ENCODE measurements around the gene VPS13A.
"Not testable (repeated sequence)": the region's sequence is repeated elsewhere in the genome, so short reads cannot be mapped to it uniquely, and the experiment has no call there.

DNA sequence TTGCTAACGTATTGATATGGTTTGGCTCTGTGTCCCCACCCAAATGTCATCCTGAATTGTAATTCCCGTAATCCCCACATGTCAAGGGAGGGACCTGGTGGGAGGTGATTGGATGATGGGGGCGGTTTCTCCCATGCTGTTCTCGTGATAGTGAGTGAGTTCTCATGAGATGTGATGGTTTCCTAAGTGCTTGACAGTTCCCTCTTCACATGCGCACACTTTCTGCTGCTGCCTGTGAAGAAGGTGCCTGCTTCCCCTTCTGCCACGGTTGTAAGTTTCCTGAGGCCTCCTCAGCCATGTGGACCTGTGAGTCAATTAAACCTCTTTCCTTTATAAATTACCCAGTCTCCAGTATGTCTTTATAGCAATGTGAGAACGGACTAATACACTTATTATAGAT, 263.8 kb downstream of the VPS13A start:
- TF ChIP-seq, protein P1, sequence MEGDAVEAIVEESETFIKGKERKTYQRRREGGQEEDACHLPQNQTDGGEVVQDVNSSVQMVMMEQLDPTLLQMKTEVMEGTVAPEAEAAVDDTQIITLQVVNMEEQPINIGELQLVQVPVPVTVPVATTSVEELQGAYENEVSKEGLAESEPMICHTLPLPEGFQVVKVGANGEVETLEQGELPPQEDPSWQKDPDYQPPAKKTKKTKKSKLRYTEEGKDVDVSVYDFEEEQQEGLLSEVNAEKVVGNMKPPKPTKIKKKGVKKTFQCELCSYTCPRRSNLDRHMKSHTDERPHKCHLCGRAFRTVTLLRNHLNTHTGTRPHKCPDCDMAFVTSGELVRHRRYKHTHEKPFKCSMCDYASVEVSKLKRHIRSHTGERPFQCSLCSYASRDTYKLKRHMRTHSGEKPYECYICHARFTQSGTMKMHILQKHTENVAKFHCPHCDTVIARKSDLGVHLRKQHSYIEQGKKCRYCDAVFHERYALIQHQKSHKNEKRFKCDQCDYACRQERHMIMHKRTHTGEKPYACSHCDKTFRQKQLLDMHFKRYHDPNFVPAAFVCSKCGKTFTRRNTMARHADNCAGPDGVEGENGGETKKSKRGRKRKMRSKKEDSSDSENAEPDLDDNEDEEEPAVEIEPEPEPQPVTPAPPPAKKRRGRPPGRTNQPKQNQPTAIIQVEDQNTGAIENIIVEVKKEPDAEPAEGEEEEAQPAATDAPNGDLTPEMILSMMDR (IDR thresholded peaks at IDR 0.05 in 2 of 3, conservative IDR thresholded peaks at IDR 0.05 in 1 of 3; ENCODE audit: borderline replicate concordance in 1 of 3, insufficient read depth in 1 of 3, low read depth in 2 of 3, low read length in 2 of 3): not testable (repeated sequence)
- TF ChIP-seq SP1 (IDR thresholded peaks at IDR 0.05; ENCODE audit: low read depth); POLR2A (IDR thresholded peaks at IDR 0.05; ENCODE audit: borderline replicate concordance, extremely low read depth, insufficient read depth, insufficient read length); RAD21 (IDR thresholded peaks at IDR 0.05; ENCODE audit: low read depth); CEBPB (IDR thresholded peaks at IDR 0.05; ENCODE audit: low read depth); EZH2 (IDR thresholded peaks at IDR 0.05); ZNF274 (IDR thresholded peaks at IDR 0.05; ENCODE audit: low read depth, low read length); POLR2AphosphoS5 (IDR thresholded peaks at IDR 0.05; ENCODE audit: low read depth, low read length); SRF (IDR thresholded peaks at IDR 0.05; ENCODE audit: low read depth): not testable (repeated sequence)

Data from HCT116 (cell line).